T-cell (primary cell): ENCODE data around the gene ITGBL1. TPM values are rescaled to one million over a fixed set of nuclear protein-coding genes. Genes with fewer than 3 reads are reported as not detected.

Experiments
- ATAC-seq, 4 experiments: fragments of 200-7000 bp in 3 of 4; fragments of 150-1000 bp in 1 of 4; cut with Tn5 transposase; replicated peaks in 1 of 4; 1 replicate in 3 of 4; 2 replicates in 1 of 4; pipeline ENCODE4 v1.10.0; 2021; ENCODE audit warnings: moderate library complexity in 3 of 4, mild to moderate bottlenecking in 2 of 4, moderate number of reproducible peaks in 1 of 4
- CTCF ChIA-PET, 2 donors: fragments of 300-600 bp; sonication (Branson Sonifier 250); formaldehyde crosslinking; loops; one replicate each; lab custom pipeline; 2022; ENCODE audit warnings: antibody characterized with exemption in 2 of 2; lab: Charles Lee
- POLR2A ChIA-PET, 2 donors: fragments of 300-600 bp; sonication (Branson Sonifier 250); formaldehyde crosslinking; loops; one replicate each; lab custom pipeline; 2022; ENCODE audit warnings: antibody characterized with exemption in 2 of 2; lab: Charles Lee
- DNase-seq, 35 experiments: peaks; one replicate each; pipeline versions ENCODE4 v3.0.0 to v3.0.0-alpha.2; 2013 to 2023
- H3K27ac ChIP-seq: one replicate; pipeline ENCODE4 v1.5.1; 2013; ENCODE audit warnings: low read length
- H3K27me3 ChIP-seq, 2 experiments: replicated peaks in 1 of 2; 1 replicate in 1 of 2; 2 replicates in 1 of 2; pipeline versions ENCODE4 v1.6.1 to v1.7.0; 2013; ENCODE audit warnings: low read length in 1 of 2, mixed read lengths in 1 of 2; ENCODE audit not compliant: control insufficient read depth in 2 of 2, insufficient read depth in 2 of 2; ENCODE audit errors: extremely low read depth in 1 of 2
- H3K36me3 ChIP-seq, 2 donors: 1 replicate in 1 of 2; 2 replicates in 1 of 2; pipeline versions ENCODE4 v1.6.1 to v1.7.0; 2013; ENCODE audit warnings: low read length in 1 of 2; ENCODE audit not compliant: control insufficient read depth in 2 of 2, insufficient read depth in 1 of 2; ENCODE audit errors: extremely low read depth in 1 of 2
- H3K4me1 ChIP-seq, 2 experiments: 1 replicate in 1 of 2; 2 replicates in 1 of 2; pipeline versions ENCODE4 v1.6.1 to v1.7.0; 2013; ENCODE audit warnings: low read length in 2 of 2, mixed read lengths in 1 of 2; ENCODE audit not compliant: insufficient read depth in 2 of 2, control insufficient read depth in 1 of 2; ENCODE audit errors: extremely low read depth in 1 of 2
- H3K4me3 ChIP-seq, 2 donors: 1 replicate in 1 of 2; 2 replicates in 1 of 2; pipeline versions ENCODE4 v1.5.1 to v1.7.0; 2013; ENCODE audit warnings: mild to moderate bottlenecking in 2 of 2, low read length in 1 of 2, moderate library complexity in 1 of 2; ENCODE audit not compliant: control insufficient read depth in 1 of 2; ENCODE audit errors: extremely low read depth in 1 of 2
- H3K9me3 ChIP-seq: 2 replicates; pipeline ENCODE4 v1.7.0; 2013
- H3K27ac Mint-ChIP-seq, 2 donors: one replicate each; pipeline ENCODE4 v1.8.0; 2020 to 2021; ENCODE audit warnings: mild to moderate bottlenecking in 2 of 2, mixed read lengths in 2 of 2
- H3K27me3 Mint-ChIP-seq, 2 donors: one replicate each; pipeline ENCODE4 v1.8.0; 2021 to 2022; ENCODE audit warnings: mixed read lengths in 2 of 2
- H3K36me3 Mint-ChIP-seq: one replicate; pipeline ENCODE4 v1.8.0; 2021; ENCODE audit warnings: mixed read lengths
- H3K4me1 Mint-ChIP-seq, 3 donors: one replicate each; pipeline ENCODE4 v1.8.0; 2020 to 2022; ENCODE audit warnings: mixed read lengths in 3 of 3, mild to moderate bottlenecking in 1 of 3
- H3K4me3 Mint-ChIP-seq, 3 donors: one replicate each; pipeline ENCODE4 v1.8.0; 2020 to 2022; ENCODE audit warnings: mild to moderate bottlenecking in 3 of 3, mixed read lengths in 3 of 3, moderate library complexity in 3 of 3
- H3K9me3 Mint-ChIP-seq, 3 donors: one replicate each; pipeline ENCODE4 v1.8.0; 2020 to 2022; ENCODE audit warnings: mixed read lengths in 3 of 3
- WGBS: methylation state at CpG from one replicate; pipeline ENCODE4 v1.1.5; 2013; ENCODE audit warnings: missing lambda C conversion rate; ENCODE audit not compliant: insufficient coverage; 5-methylcytosine and 5-hydroxymethylcytosine counted together
- total RNA-seq, 35 experiments: library from RNA in 6 of 35; stranded (reverse) in 6 of 35; fragments of 120-200 nt in 1 of 35; gene quantifications; one replicate each; pipeline versions ENCODE4 v1.2.1 to v1.2.4 and lab custom pipeline; 2013 to 2026

Gene ITGBL1
- total RNA-seq, 5 donors from 2014 or later (not counting 1 experiment from before 2014, with no cell fraction given): not detected

- peaks cover 0 to 3% of the 10 kb centered on the region in 2 experiments for H3K27me3 ChIP-seq
- 88% methylated on average over 2 of the region's 3 CpGs for WGBS
- ChIA-PET POLR2A (no interaction called here), CTCF (no interaction called here)
- H3K36me3 ChIP-seq: no peaks in the 10 kb centered on the region
- Mint-ChIP-seq H3K9me3 (no peaks in the 10 kb centered on the region), H3K36me3 (no peaks in the 10 kb centered on the region), H3K27ac (no peak overlapping the region), H3K4me1 (no peaks in the 10 kb centered on the region), H3K4me3 (no peak overlapping the region), H3K27me3 (peaks cover 2 to 3% of the 10 kb centered on the region in 2 donors)
- ATAC-seq: no peak
- no peaks in the 10 kb centered on the region for H3K4me1 ChIP-seq
- H3K27ac ChIP-seq: no peak overlapping the region
- no peak for DNase-seq
- H3K4me3 ChIP-seq: no peak overlapping the region
- no peaks in the 10 kb centered on the region for H3K9me3 ChIP-seq
Measured at GRCh38 chr13:101425156-101425471, 27.4 kb upstream of the ITGBL1 start.

GRCh38 chr13:101425623-101426022 lies 26.9 kb upstream of the ITGBL1 start:
- no peaks in the 10 kb centered on the region for H3K9me3 Mint-ChIP-seq
- no peak for ATAC-seq
- no peaks in the 10 kb centered on the region for H3K4me1 Mint-ChIP-seq
- POLR2A ChIA-PET: no interaction called here
- WGBS: 100% methylated on average over 1 of the region's 10 CpGs
- H3K36me3 ChIP-seq: no peaks in the 10 kb centered on the region
- H3K27ac Mint-ChIP-seq: no peak overlapping the region
- H3K27ac ChIP-seq: no peak overlapping the region
- CTCF ChIA-PET: no interaction called here
- peaks cover 0 to 3% of the 10 kb centered on the region in 2 donors for H3K27me3 Mint-ChIP-seq
- DNase-seq: no peak
- peaks cover 0 to 3% of the 10 kb centered on the region in 2 experiments for H3K27me3 ChIP-seq
- H3K4me1 ChIP-seq: no peaks in the 10 kb centered on the region
- no peaks in the 10 kb centered on the region for H3K9me3 ChIP-seq
- no peak overlapping the region for H3K4me3 ChIP-seq
- no peak overlapping the region for H3K4me3 Mint-ChIP-seq
- no peaks in the 10 kb centered on the region for H3K36me3 Mint-ChIP-seq

- Mint-ChIP-seq H3K36me3 (no peaks in the 10 kb centered on the region), H3K27ac (no peak overlapping the region), H3K4me1 (no peaks in the 10 kb centered on the region), H3K27me3 (peaks cover 9 to 12% of the 10 kb centered on the region in 2 donors), H3K9me3 (no peaks in the 10 kb centered on the region), H3K4me3 (no peak overlapping the region)
- H3K27ac ChIP-seq: no peak overlapping the region
- H3K4me3 ChIP-seq: no peak overlapping the region
- H3K36me3 ChIP-seq: no peaks in the 10 kb centered on the region
- no CpG with 5 or more reads among the region's 3 CpGs for WGBS
- H3K27me3 ChIP-seq: peaks cover 0 to 3% of the 10 kb centered on the region in 2 experiments
- DNase-seq (no peak), ATAC-seq (no peak)
- H3K9me3 ChIP-seq: no peaks in the 10 kb centered on the region
- CTCF ChIA-PET: no interaction called here
- POLR2A ChIA-PET: no interaction called here
- no peaks in the 10 kb centered on the region for H3K4me1 ChIP-seq
Measured at GRCh38 chr13:101429733-101430132, 22.7 kb upstream of the ITGBL1 start.

- Mint-ChIP-seq H3K27me3 (peaks cover 6 to 12% of the 10 kb centered on the region in 2 donors), H3K36me3 (no peaks in the 10 kb centered on the region), H3K4me3 (no peak overlapping the region), H3K9me3 (no peaks in the 10 kb centered on the region), H3K4me1 (no peaks in the 10 kb centered on the region), H3K27ac (no peak overlapping the region)
- Histone ChIP-seq H3K9me3 (no peaks in the 10 kb centered on the region), H3K36me3 (no peaks in the 10 kb centered on the region), H3K4me1 (no peaks in the 10 kb centered on the region), H3K27ac (no peak overlapping the region), H3K4me3 (no peak overlapping the region), H3K27me3 (no peaks in the 10 kb centered on the region)
- DNase-seq (no peak), ATAC-seq (no peak)
- POLR2A ChIA-PET: interaction anchor here in 1 of 2 donors (0.6 kb wide), 1 partner anchor 21 kb away, joined by 3 read pairs; no protein-coding TSS in a partner anchor
- CTCF ChIA-PET: no interaction called here
Measured at GRCh38 chr13:101433895-101434294, 18.6 kb upstream of the ITGBL1 start.

GRCh38 chr13:101434486-101434885 lies 18.0 kb upstream of the ITGBL1 start:
- H3K9me3 ChIP-seq: no peaks in the 10 kb centered on the region
- H3K36me3 ChIP-seq: no peaks in the 10 kb centered on the region
- Mint-ChIP-seq H3K4me3 (no peak overlapping the region), H3K36me3 (no peaks in the 10 kb centered on the region), H3K4me1 (no peaks in the 10 kb centered on the region), H3K27ac (no peak overlapping the region), H3K27me3 (peaks cover 6 to 12% of the 10 kb centered on the region in 2 donors), H3K9me3 (no peaks in the 10 kb centered on the region)
- H3K4me3 ChIP-seq: no peak overlapping the region
- DNase-seq (no peak), ATAC-seq (no peak)
- ChIA-PET POLR2A (no interaction called here), CTCF (no interaction called here)
- H3K4me1 ChIP-seq: no peaks in the 10 kb centered on the region
- H3K27ac ChIP-seq: no peak overlapping the region
- WGBS: no CpG with 5 or more reads among the region's 3 CpGs
- H3K27me3 ChIP-seq: no peaks in the 10 kb centered on the region

GRCh38 chr13:101447852-101448251 lies 4.6 kb upstream of the ITGBL1 start:
- Histone ChIP-seq H3K9me3 (no peaks in the 10 kb centered on the region), H3K4me3 (no peak overlapping the region), H3K27me3 (peaks cover 0 to 9% of the 10 kb centered on the region in 2 experiments), H3K36me3 (no peaks in the 10 kb centered on the region), H3K4me1 (no peaks in the 10 kb centered on the region), H3K27ac (no peak overlapping the region)
- H3K27ac Mint-ChIP-seq: no peak overlapping the region
- H3K36me3 Mint-ChIP-seq: no peaks in the 10 kb centered on the region
- H3K27me3 Mint-ChIP-seq: peaks cover 7 to 8% of the 10 kb centered on the region in 2 donors
- DNase-seq (no peak), ATAC-seq (no peak)
- ChIA-PET POLR2A (no interaction called here), CTCF (no interaction called here)
- H3K9me3 Mint-ChIP-seq: no peaks in the 10 kb centered on the region
- no peaks in the 10 kb centered on the region for H3K4me1 Mint-ChIP-seq
- H3K4me3 Mint-ChIP-seq: no peak overlapping the region
- WGBS: 0% methylated on average over 1 of the region's 4 CpGs
